ENCODE results near the gene CFAP61.

The CFAP61 gene

DNA sequence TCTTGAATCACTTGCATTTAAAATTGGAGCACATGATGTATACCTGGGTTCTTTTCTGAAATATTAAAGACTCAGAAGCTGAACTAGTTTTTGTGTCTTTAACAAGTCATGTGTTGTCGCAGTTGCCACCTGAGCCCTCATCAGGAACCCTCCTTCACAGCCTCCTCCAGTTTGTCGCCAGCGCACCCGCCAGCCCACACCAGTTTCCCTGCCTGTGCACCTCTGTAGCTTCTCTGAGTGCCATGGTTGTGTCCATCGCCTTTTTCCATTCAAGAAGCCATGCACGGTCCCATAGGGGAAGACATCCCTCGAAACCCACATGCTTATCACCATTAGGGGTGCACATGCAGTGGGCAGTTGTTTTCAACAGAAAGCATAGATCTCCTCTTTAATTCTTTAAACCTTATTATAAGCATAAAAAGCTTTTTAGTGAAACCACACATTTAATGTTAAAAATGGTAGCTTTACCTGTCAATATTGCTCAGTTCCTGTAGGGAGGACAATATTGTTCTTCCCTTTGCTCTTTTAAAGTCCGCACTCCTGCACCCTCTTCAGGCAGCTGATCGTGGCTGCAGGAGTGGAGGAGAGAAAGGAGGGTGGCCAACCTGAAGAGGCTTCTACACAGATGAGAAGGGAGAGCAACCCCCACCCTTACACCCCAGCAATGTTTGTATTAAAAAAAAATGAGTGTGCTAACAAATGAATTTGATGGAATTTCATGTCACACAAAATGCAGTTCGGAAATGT lies 121.9 kb downstream of the CFAP61 start:
- DNase-seq: no peak

DNA sequence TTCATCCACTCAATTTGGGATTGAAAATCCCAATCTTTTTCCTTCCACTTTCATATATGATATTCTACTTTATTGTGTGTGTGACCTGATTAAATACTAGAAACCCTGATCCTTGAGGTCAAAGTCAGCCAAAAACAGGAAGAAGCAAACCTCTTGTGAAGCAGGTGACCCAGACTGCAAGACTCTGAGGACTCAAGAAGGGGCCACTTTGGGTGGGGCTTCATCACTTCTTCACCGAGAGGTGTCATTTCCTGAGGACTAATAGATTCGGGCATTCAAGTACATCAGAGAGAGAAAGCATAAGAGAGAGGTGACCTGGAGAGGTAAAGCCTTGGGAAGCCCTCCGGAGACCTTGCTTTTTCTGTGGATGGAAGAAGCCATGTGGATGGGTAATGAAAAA lies 129.0 kb downstream of the CFAP61 start:
- no peak for DNase-seq

DNA sequence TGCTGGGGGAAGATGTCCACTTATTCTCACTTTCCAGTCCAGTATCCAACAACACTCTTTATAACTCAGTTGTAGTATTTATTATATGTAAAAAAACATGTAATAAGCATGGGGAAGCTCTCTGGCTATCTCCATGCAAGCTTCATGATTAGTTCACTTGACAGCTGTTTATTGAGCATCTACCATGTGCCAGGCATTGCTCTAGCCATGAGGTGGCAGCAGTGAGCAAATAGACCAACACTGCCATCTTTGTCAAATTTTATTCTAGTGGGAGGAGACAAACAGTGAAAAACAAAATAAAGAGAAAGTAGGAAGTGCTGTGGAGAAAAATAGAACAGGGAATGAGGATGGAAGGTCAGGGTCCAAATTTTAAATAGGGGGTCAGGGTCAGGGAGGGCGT lies 131.8 kb downstream of the CFAP61 start:
- no peak for DNase-seq

DNA sequence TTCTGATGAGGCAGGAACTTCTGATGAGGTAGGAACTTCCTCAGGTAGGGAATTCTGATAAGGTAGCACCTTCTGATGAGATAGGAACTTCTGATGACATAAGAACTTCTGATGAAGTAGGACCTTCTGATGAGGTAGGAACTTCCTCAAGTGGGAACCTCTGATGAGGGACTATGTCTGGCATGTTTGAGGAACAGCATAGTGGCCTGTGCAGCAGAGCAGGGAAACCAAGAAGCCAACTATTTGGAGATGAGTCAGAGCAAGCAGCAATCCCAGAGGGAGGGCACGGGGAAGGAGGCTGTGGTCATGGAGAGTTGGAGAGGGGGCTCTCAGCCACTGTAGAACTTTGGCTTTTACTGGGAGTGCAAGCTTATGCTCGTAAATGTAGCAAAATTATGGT lies 132.4 kb downstream of the CFAP61 start:
- DNase-seq: no peak

DNA sequence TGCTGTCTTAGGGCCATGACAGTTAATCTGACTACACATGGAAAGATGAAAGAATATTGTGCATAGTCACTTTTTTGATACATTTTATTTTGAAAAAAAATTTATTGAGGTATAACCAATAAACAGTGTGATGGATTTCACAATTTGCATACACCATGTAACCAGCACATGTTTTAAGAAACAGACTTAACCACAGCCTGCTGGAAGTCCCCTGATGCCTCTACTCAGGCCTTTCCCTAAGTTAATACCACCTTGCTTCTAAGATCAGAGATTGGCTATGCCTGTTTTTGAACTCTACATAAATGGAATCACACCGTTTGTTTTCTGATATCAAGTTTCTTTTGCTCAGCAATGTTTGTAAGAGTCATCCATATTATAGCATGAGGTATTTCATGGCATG lies 136.3 kb downstream of the CFAP61 start:
- DNase-seq: no peak

DNA sequence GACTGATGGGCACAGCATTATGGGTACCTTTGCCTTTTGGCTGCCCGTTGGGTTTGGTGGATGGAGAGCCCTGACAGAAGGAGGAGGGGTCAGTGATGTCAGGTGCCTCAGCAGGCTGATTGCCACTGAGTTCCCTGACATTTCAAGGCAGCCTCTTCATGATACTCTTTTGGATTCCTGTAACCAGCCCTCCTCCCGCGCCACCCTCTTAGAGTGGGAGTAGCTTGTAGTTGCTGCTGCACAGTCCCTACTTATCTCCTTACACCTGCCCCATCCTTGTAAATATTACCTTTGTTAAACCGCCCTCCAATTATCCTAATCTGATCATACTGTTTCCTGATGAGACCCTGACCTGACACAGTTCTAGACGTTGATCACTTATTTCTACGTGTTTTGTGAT lies 140.0 kb downstream of the CFAP61 start:
- no peak for DNase-seq

DNA sequence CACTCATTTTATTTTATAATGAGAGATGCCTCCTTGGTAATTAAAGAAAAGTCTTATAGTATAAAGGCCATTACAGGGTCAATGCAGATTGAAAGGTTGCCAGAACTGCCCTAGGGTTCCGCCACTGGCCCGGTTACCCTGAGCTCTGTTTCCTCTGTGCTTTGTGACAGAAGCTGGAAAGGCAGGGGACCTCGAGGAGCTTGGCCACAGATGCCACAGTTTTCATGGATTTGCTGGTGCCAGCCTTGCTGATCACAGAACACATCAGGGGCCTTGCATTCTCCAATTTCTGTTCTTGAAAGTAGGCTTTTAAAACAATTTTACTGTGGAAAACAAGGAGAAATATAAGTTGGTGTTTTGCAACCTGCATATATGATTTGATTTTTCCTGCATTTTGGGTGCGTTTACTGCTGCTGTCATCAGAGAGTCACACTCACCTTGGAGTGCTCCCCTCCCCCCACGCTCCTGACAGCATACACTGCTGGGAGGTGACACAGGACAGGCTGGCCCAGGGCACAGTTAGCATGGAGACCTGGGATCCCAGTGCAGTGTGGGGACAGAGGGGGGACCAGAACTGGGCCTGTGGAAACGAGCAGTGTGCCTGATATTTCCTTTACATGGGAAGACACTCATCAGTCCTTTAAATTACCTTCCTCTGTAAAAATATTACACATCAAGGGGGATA lies 142.8 kb downstream of the CFAP61 start:
- no peak for DNase-seq

DNA sequence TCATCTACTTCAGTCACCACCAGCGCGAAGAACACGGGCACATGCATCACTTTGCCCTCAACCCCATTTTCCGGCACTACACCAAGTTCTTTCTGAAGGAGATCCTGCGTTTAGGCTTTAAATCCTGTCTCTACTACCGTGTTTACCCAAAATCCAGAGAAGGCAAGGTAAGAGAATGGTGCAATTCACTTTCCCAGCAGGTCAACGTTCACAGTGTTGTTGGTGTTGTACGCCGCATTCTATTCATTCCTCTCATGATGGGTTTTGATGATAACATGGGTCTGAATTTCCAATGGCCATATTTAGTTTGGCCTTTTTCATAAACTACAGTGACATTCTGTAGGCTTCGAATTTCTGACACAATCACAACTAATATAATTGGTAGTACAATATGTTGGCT lies 144.3 kb downstream of the CFAP61 start:
- DNase-seq: no peak

DNA sequence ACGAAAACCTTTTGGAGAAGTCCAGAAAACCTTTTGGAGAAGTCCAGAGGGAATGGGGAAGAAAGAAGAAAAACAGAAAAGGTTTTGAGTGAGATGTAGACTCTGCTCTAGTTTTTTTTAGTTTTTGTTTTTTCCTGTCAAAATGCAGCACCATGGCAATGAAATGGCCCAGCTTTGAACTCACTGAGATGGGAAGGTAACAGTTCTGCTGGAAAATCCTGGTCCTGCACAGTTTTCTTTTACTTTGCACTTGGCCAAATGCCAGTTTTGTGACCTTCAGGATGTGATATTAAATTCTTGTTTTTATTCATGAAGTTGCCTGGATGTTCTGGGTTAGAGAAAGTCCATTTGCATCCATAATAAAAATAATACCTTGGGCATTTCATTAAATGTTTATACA lies 145.7 kb downstream of the CFAP61 start:
- no peak for DNase-seq

DNA sequence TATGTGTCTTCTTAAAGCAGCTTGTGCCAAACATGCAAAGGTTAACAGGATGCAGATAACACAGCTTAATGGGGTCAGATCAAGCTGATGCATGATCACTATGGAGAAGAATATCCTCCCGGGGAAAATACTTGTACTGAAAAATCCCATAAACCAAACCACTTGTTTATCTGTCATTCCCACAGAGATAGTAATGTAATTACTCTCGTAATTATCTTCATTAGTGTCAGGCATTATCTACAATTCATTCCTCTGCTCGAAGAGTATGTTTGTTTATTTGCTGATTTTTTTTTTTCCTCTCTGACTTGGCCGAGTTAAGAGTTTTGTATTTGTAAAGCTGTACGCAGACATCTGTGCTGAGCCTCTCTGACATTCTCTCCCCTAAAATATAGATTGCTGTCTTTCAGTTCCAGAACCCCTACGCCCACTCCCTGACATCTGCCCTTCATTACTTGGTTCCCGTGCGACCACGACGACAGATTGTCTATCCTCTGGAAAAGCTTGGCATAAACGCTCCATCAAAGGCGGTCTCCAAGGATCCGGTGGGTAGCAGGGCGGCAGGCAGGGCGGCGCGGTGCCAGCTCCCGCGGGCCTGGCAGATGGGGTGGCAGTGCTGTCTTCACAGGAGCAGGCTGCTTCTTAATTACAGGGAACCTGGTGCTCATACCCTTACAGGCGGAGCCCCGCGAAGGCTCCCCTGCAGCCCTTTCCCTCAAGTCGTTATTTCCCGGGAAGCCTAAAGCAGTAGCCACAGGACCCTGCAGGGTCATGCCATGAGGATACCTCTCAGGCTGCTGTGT lies 147.2 kb downstream of the CFAP61 start:
- DNase-seq: no peak

DNA sequence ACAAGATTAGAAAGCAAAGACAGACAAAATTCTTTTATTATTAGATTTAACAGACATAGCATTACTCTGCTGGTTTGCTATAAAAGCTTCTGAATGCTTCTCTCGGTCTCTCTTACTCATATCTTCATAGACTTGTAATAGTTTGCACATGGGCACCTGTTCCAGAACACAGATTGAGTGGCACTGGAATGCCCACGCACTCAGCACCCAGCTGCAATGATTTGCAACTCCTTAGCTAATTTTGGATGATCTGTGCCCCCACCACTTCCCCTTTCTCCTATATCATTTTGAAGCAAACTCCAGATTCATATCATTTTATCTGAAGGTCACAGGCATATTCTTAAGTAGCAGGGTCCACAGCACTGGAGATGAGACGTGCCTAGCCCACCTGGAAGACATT lies 148.8 kb downstream of the CFAP61 start:
- no peak for DNase-seq

DNA sequence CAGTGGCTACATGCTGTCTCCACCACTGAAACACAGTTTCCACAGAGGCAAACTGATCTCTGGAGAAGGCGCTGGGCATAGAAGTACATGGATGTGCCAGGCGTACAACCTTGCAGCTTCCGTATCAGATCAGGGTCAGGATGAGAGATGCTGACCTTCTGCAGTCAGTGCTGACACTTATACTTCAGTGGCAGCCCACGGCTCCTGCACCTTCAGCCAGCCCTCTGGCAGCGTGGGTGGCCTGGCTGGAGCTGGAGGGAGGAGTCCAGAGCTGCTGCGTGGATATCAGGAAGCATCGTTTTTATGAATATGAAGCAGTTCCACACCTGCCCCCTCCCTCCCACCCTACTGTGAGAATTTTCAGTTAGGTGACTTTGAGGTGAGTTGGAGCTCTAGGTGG lies 149.3 kb downstream of the CFAP61 start:
- no peak for DNase-seq

DNA sequence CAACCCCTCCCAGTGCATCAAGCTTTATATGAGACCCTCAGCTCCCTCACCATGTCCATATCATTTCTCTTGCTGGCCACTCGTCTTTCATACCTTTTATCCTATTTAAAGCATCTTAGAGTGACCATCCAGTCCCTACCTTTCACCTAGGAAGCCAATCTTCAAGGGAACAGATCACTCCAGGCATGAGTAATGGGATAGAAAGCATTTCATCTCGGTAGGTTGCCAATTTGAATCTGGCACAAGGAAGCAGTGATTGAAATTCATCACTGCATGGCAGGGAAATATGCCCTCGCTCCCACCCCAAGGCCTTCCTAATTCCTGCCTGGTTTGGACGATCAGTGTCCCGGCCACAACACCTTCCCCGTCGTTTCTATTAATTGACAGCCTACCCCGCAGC lies 150.4 kb downstream of the CFAP61 start:
- DNase-seq: no peak

DNA sequence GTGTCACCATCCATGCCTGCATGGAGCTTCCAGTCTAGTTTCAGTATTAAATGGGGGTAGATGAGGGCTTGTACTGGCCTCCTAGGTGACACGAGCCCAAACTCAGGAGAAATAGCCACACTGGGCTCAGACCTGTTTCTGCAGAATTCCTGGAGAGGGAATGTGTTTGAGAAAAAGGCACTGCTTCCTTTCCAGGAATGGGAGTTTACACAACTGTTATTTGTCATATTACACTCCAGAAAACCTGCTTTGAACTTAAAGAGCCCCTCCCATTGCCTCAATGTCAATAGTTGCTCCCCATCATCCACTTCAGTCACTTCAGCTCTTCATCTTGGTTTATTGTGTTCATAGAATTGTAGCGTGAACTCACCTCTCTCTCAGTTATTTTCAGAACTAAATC lies 151.5 kb downstream of the CFAP61 start:
- peak; percentile 79 for DNase-seq

DNA sequence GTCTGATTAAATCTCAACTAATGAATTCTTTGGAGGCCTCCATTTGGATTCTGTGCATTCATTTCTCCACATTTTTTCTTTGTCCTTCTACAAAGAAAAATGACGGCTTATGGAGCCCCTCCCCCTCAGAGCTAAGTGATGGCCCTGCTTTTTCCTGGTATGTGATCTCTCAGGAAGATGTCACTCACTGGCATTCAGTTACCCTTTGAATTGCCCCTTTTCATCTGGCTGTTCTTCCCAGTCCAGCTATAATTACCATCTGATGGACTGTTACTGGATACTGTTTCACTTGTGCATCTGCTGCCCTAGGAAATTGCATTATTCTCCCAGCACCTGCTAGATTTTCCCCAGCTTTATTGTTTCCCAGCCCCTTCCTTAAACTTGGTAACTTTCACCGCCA lies 151.9 kb downstream of the CFAP61 start:
- DNase-seq: peak; percentile 79

DNA sequence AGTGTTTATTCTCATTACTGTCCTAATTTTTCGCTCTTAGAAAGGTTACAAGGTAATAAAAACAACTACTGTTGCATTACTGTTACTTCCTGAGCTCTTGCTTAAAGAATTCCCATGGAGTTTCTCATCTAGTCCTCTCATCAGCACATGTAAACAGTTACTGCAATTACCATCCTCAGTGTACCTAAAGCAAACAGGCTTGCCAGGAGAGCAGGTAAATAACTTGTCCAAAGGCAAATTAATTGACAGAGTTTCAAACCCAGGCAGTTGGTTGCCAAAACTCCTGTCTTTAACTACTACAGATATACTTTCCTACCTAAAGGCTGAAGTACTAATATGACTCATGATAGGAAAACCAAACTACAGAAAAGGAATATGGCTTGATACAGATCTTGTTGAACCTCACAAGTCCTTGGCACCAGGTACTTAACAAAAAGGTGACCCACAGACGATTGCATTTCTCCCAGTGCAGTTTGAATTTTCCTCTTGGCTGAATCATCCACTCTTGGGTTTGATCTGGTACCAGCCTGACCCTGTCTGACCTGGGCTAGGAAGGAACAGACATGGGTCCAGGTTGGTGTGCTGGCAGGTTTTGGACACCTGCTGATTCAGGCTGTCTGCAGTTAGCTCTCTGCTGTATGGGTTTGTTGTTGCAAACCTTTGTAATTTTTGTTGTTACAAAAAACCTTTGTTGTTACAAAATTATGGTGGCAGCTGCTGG lies 153.0 kb downstream of the CFAP61 start:
- no peak for DNase-seq

DNA sequence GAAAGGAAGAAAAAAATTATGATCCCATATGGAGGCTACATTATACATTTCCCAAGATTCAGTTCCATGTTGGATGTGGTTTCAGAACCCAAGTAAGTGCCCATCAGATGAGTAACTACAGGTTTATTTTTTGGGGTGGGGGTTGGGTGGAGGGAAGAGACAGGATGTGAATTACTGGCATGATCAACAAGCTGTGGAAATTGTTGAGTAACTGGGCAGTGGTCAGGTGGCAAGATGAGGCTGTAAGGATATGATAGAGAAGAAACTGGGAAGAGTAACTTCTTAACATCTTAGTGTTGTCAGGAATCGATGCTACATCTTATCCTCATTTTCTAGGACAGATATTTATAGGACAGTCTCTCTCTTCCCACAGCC lies 153.5 kb downstream of the CFAP61 start:
- DNase-seq: no peak

DNA sequence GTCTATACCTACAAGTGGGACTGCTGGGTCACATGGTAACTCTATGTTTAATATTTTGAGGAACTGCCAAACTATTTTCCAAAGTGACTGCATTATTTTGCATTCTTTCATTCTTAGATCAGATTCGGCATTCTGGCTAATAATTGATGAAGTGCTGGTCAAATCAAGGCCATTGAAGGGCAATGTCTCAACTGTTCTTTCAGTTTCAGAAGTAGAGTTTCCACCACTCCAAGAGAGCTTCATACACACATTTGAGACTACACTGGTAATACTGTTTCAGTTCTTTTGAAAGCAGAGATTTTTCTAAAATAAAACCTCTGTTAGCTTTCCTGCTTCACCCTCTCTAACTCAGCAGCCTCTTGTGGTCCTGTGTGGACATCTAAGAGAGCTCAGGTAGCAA lies 154.5 kb downstream of the CFAP61 start:
- DNase-seq: no peak

DNA sequence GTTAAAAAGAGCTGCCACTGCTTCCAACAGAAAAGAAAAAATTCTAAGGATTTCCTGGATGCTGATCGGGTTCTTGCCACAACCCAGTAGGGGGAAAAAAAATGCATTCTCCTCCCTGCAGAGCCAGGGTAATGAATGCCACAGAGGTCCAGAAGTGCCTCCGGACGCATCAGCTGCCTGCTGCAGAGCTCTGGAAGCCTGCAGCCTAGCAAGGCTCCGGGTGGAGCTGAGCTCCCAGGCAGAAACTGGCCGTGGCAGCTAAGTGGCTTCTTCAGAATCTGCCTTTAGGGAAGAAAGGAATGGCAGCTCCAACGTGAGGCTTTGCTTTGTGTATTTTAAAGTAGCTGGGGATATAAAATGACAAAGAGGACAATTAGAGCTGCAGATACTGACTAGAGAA lies 155.0 kb downstream of the CFAP61 start:
- DNase-seq: peak; percentile 45

DNA sequence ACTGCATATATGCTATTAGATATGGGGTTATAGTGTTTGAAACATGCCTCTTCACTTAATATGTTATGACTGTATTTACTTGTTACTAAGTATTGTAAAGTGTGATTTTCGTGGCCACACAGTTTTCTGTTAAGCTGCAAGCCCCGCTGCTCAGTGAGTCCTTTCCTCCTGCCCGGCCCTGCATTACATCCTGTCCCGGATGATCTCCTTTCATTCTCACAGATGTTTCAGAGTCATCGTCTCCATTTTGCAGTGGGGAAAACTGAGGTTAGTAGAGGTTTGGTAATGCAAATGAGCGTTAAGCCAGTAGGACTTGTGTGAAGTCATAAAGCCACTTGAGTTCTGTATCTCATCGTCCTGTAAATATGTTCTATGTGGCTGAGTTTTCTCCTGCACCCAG lies 155.5 kb downstream of the CFAP61 start:
- DNase-seq: no peak

DNA sequence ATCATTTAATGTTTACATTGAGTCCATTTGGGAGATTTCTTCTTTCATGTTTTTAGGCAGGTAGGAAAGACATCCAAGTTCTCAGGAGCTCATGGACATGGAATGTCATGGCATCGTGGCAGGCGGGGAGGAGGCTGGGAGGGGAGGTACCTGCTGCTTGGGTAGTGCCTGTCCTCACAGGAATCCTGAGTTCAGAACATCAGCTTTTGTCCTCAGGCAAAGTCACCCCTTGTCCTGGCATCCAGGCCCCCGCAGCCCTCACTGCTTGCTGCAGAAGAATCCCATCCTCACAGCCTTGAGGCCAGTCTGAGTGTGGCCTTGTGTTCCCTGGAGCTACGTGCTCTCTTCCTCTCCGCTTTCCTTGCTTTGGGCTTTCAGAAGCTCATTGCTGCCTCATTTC lies 157.4 kb downstream of the CFAP61 start:
- DNase-seq: no peak

DNA sequence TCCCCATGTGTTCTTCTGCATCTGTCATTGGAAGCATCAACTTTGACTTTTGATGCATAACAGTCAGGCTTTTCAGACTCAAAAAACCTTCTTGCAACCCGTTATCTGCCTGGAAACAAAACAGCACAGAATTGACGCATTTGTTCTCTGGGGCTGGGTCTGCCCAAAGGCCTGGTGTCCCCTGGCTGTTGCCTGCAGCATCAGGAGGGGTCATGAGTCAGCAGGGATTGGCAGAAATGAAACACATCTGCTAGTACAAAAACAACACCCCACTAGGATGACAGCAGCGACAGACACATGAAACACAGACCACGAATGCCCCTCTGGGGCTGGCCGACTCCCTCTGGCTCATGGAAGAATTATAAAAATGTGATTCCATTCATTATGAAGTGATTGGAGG lies 158.0 kb downstream of the CFAP61 start:
- no peak for DNase-seq

DNA sequence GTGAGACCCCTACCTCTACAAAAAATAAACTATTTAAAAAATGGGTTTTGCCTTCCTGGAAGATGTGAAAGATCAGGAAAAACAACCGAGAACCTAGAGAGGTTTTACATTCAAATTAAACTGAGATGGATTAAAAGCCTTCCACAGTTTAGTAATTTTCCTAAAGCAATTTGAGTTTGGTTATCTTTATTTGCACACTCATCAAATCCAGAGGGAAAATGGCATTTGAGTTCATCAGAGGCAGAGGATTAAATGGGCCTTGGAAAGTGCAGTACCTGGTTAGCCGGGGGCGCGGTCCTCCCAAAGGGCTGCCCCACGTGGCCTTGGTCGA lies 158.6 kb downstream of the CFAP61 start:
- no peak for DNase-seq
